ENCODE data around the gene COL20A1. TPM values are rescaled to one million over a fixed set of nuclear protein-coding genes. Genes with fewer than 3 reads are reported as not detected.

COL20A1 gene
- total RNA-seq, 4 donors from 2014 or later = 0.97 to 1.2 TPM; not detected in 2

DNA sequence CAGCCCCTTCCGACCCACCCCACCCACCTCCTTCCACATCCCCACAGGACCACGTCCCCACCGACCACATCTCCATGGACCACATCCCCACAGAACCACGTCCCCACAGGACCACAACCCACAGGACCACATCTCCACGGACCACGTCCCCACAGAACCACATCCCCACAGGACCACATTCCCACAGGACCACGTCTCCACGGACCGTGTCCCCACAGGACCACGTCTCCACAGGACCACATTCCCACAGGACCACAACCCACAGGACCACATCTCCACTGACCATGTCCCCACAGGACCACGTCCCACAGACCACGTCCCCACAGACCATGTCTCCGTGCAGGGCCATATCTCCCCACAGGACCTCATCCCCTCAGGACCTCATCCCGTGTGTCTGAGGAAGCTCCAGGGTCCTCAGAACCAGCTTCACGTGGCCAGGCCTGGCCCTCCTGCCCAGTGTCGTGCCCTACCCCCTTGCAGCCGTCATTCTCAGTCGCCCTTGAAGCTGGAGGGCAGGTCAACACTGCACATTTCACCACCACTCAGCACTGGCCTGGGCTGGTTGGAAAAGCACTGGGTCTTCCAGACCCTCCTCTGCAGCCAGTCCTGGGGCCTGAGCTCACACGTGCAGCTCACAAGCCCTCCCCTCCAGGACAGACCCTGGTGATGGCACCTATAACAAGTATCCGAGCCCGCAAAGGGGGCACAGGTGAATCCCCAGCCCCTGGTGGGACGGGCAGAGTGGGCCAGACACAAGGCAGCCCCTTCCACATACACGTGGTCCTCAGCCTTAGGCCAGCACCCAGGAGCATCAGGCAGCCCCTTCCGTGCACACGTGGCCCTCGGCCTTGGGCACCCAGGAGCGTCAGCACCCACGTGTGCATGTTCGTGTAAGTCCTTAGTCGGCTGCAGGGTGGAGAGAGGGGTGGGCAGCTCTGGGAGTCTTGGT lies 64.2 kb downstream of the COL20A1 start:
- no peaks in the 10 kb centered on the region for H3K36me3 ChIP-seq
- no peak overlapping the region for H3K4me3 ChIP-seq
- peaks cover 8 to 9% of the 10 kb centered on the region in 2 donors for H3K27me3 ChIP-seq
- intact Hi-C loops (cut with DNase I; ENCODE audit: low total_unique reads) = no loop called here
- no peak overlapping the region for H3K27ac ChIP-seq
- peaks cover 0 to 6% of the 10 kb centered on the region in 2 donors for H3K4me1 ChIP-seq
- no peak for TF ChIP-seq POLR2A (IDR thresholded peaks at IDR 0.05)
- TF ChIP-seq, protein P1, sequence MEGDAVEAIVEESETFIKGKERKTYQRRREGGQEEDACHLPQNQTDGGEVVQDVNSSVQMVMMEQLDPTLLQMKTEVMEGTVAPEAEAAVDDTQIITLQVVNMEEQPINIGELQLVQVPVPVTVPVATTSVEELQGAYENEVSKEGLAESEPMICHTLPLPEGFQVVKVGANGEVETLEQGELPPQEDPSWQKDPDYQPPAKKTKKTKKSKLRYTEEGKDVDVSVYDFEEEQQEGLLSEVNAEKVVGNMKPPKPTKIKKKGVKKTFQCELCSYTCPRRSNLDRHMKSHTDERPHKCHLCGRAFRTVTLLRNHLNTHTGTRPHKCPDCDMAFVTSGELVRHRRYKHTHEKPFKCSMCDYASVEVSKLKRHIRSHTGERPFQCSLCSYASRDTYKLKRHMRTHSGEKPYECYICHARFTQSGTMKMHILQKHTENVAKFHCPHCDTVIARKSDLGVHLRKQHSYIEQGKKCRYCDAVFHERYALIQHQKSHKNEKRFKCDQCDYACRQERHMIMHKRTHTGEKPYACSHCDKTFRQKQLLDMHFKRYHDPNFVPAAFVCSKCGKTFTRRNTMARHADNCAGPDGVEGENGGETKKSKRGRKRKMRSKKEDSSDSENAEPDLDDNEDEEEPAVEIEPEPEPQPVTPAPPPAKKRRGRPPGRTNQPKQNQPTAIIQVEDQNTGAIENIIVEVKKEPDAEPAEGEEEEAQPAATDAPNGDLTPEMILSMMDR (IDR thresholded peaks at IDR 0.05) = no peak
- H3K9me3 ChIP-seq = no peaks in the 10 kb centered on the region
- DNase-seq = no peak

DNA sequence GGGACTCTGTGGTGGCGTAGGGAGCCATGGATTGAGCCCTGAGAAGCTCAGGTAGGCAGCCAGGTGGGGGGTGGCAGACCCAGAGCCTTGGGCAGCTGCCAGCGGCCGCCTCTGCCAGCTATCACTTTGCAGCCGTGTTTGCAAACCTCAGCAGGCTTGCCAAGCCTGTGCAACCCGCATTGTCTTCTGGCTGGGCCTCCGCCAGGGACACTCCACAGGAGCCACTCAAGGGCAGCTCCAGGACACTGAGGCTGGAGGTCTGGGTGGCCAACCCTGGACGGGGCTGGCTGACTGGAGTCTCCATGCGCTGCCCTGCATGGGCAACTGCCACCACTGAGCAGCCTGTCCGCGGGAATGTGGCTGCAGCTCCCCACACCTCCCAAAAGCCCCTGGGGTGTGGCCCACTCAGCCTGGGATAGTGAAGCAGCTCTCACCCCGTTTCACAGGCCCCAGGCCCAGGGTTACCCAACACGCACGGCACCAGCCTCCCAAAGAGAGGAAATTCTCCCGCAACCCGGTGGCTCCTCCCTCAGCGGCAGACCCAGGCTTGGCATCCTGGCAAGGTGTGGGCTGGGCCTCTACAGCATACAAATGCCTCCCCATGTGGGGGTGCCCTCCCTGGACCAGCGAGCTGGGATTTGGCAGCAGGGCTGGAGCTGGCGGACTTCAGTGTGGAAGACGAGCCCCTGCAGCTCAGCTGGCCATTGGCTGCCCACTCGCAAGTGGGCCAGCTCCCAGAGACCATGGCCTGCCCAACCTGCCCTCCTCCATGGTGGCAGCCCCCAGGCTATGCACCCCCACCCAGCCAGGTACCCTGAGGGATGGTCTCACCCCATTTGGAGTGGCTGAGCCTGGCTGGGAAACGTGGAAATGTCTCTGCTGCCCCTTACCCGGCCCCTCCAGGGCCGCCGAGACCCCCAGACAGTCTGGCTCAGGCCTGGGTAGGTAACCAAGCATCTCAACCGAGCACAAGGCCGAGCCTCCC lies 65.2 kb downstream of the COL20A1 start:
- intact Hi-C loops (cut with DNase I; ENCODE audit: low total_unique reads) = no loop called here
- no peak for TF ChIP-seq POLR2A (IDR thresholded peaks at IDR 0.05)
- TF ChIP-seq, protein P1 (IDR thresholded peaks at IDR 0.05) = no peak
- DNase-seq = no peak
- Histone ChIP-seq H3K36me3 (no peaks in the 10 kb centered on the region), H3K27ac (no peak overlapping the region), H3K9me3 (no peaks in the 10 kb centered on the region), H3K4me3 (no peak overlapping the region), H3K4me1 (peaks cover 0 to 6% of the 10 kb centered on the region in 2 donors), H3K27me3 (peaks cover 8 to 9% of the 10 kb centered on the region in 2 donors)

DNA sequence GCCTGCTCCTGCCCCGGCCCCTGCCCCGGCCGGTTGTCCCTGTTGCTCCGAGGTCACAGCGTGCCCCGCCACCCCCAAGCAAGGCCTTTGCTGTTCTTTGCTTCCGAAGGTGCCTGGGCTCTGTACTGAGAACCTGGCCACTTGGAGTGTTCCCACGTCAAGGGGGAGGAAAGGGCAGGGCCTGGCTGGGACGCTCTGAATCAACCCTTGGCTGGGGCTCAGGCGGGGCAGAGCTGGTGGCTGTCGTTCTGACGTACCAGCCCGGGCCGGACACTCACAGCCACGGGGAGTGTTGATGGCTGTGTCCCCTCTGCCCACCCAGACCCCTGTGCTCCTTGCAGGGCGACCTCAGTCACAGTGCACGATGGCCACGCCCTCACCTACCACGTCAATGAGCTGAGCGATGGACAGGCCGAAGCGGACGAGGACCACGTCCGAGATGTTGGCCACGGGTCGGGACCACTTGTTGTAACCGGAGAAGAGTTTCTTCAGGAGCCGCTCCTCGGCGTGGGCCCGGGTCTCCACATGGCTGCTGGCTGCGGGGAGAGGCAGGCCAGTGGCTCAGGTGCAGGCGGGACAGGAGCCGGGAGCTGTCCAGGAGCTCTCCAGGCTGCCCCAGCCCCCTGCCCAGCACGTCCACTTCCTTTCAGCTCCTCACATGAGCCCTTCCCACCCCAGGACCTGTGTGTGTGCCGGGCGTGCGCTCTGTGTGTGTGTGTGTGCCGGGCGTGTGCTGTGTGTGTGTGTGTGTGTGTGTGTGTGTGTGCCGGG lies 66.4 kb downstream of the COL20A1 start:
- intact Hi-C loops (cut with DNase I; ENCODE audit: low total_unique reads) = no loop called here
- Histone ChIP-seq H3K27ac (no peak overlapping the region), H3K36me3 (no peaks in the 10 kb centered on the region), H3K4me3 (no peak overlapping the region), H3K27me3 (peaks cover 8 to 9% of the 10 kb centered on the region in 2 donors), H3K4me1 (peaks cover 0 to 6% of the 10 kb centered on the region in 2 donors), H3K9me3 (no peaks in the 10 kb centered on the region)
- DNase-seq = no peak
- TF ChIP-seq, protein P1 (IDR thresholded peaks at IDR 0.05) = no peak
- no peak for TF ChIP-seq POLR2A (IDR thresholded peaks at IDR 0.05)

DNA sequence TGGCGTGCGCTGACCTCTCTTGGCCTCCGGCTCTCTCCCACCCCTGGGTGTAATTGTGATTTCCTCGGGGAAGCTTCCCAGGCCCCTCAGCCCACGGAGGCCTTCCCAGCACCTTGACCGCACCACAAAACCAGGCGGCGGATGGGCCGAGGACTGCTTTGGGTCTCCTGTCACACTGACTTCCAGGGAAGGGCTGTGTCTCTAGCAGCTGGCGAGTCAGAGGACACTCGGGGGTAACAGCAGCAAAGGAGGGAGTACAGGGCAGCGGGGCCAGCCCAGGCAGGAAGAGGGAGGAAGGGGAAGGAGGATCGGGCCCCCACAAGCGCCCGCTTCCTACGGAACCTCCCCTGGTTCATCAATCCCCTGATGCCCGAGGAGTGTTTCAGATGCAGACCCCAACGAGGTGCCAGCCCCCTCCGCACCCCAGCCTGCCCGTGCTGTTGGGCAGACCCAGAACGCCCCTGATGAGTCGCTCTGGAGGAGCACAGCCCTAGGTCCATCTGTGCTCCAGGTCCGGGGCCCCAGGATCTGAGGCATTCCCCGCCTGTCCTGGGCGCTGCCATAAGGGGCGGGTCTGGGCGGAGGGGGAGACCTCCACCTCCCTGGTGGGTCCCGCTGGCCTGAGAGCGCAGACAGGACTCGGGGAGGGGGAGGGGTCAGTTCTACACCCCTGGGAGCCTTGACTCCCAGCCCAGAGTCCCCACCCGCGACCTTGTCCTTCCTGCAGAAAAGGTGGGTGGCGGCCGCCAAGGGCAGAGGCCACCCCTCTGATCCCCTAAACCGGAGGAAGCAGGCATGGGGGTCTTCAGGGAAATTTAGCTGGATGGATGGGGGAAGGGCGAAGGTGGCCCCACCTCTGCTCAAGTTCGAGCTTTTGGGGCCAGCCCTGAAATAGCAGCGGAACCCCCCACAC lies 67.2 kb downstream of the COL20A1 start:
- no peak for TF ChIP-seq POLR2A (IDR thresholded peaks at IDR 0.05)
- TF ChIP-seq, protein P1 (IDR thresholded peaks at IDR 0.05) = no peak
- Histone ChIP-seq H3K27ac (no peak overlapping the region), H3K36me3 (no peaks in the 10 kb centered on the region), H3K9me3 (no peaks in the 10 kb centered on the region), H3K4me3 (no peak overlapping the region), H3K27me3 (peaks cover 8 to 9% of the 10 kb centered on the region in 2 donors), H3K4me1 (peaks cover 0 to 6% of the 10 kb centered on the region in 2 donors)
- intact Hi-C loops (cut with DNase I; ENCODE audit: low total_unique reads) = no loop called here
- DNase-seq = no peak

Measured in uterus (tissue), 4 donors.